Left ventricle myocardium superior (tissue), 1 donor: Measurements from ENCODE around the gene CREB3L2. TPM values are rescaled to one million over a fixed set of nuclear protein-coding genes. Genes with fewer than 3 reads are reported as not detected.
"Not testable (repeated sequence)": the region's sequence is repeated elsewhere in the genome, so short reads cannot be mapped to it uniquely, and the experiment has no call there.

Source experiments
- ATAC-seq: fragments of 200-7000 bp; cut with Tn5 transposase; one replicate; pipeline ENCODE4 v1.9.1; 2020; ENCODE audit warnings: mild to moderate bottlenecking, moderate library complexity
- DNase-seq: peaks from one replicate; pipeline ENCODE4 v3.0.0-alpha.2; 2020
- intact Hi-C: fragments of 100-400 bp; cut with micrococcal nuclease; formaldehyde crosslinking; loops from one replicate; pipeline ENCODE4 v1.11.0; 2022
- total RNA-seq: library from RNA; stranded (reverse); fragmentation: NEBNext Ultra II Directional; extraction: Animal tissue kit (Norgen Biotek cat#: 25700); gene quantifications from one replicate; pipeline ENCODE4 v1.2.1, GENCODE V29; 2021
- donor health status: DM: no; HTN: yes; CAD: no; lungs with severe emphysema.

The CREB3L2 gene
- total RNA-seq, 1 donor from 2014 or later = 22.3 TPM

GRCh38 chr7:137978464-137979237 is 23.2 kb downstream of the CREB3L2 start:
- peak; percentile 84 for ATAC-seq
- peak; percentile 61 for DNase-seq
- intact Hi-C loops = no loop called here

- no peak for DNase-seq
- no peak for ATAC-seq
- intact Hi-C loops = no loop called here
Measured at GRCh38 chr7:137977173-137977572, 24.7 kb downstream of the CREB3L2 start.

DNA sequence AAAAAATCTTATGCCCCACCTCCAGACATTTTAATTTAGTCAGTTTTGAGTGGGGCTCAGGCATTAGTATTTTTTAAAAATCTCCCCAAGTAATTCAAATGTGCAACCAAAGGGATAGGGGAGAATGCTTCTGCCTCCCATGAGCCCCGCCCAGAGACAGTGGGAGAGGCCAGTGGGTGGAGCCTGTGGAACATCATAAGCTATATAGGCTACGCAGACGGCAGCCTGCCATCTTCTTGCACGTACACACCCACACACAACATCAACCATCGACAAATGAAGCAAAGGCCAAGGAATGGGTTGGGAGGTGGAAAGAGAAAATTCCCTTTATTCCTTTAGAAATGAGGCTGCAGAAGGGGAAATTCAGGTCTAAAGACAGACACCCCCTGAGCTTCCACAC is 25.2 kb downstream of the CREB3L2 start:
- DNase-seq (no peak), ATAC-seq (no peak)
- intact Hi-C loops = no loop called here

DNA sequence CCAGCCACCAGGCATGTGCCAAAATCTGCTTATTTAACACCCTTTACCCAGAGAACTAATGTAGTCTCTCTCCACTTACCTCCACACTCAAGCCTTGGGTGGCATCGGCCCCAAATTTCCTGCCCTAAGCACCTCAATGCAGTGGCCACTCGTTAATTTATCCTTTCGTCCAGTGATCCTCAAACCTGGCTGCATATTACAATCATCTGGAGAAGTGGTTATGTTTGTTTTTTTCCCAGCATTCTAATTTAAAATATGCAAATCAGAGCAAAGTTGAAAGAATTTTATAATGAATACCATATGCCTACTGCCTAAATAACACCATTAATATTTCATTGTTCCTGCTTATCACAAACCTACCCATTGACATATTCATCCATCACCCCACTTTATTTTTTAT is 25.7 kb downstream of the CREB3L2 start:
- ATAC-seq (no peak), DNase-seq (no peak)
- intact Hi-C loops = no loop called here

GRCh38 chr7:137975768-137976167 is 26.1 kb downstream of the CREB3L2 start:
- peak; percentile 78 for ATAC-seq
- peak; percentile 48 for DNase-seq

DNA sequence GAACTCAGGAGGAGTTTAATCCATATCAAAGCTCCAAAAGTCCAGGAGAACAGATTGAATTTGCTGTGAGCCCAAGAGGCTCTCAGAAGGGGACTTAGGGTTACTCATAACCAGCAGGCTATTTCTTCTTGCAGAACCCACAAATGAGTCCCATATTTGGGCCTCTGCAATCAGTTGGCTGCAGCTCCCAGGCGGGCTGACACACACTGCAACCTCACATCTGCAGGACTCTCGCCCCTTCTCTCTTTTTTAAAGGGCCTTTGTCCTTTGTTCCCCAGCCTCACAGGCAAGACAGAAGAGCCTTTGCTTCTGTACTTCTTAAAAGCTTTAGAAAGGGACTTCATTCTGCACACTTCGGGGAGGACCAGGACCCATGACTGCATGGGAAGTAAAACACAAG is 26.7 kb downstream of the CREB3L2 start:
- intact Hi-C loops = no loop called here
- ATAC-seq (peak; percentile 72), DNase-seq (peak; percentile 69)

More at GRCh38 chr7:137975768-137976167, 26.1 kb downstream of the CREB3L2 start:
- intact Hi-C loops = no loop called here

DNA sequence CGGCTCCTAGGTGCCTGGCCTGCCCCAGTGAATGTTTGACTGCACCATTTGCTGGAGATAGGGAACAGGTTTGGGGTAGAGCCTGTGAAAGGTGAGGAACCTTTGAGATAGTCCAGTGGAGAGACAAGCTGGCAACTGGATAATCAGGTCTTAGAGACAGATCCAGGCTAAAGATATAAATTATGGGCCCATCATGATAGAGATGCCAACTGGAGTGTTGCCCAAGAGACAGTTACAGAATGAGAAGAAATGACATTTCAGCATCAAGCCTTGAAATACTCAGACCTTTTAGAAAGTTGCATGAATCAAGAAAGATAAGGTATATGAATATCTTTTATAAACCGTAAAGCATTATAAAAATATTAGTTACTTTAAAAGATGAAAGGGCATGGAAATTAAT is 27.1 kb downstream of the CREB3L2 start:
- ATAC-seq (no peak), DNase-seq (no peak)
- intact Hi-C loops = no loop called here

DNA sequence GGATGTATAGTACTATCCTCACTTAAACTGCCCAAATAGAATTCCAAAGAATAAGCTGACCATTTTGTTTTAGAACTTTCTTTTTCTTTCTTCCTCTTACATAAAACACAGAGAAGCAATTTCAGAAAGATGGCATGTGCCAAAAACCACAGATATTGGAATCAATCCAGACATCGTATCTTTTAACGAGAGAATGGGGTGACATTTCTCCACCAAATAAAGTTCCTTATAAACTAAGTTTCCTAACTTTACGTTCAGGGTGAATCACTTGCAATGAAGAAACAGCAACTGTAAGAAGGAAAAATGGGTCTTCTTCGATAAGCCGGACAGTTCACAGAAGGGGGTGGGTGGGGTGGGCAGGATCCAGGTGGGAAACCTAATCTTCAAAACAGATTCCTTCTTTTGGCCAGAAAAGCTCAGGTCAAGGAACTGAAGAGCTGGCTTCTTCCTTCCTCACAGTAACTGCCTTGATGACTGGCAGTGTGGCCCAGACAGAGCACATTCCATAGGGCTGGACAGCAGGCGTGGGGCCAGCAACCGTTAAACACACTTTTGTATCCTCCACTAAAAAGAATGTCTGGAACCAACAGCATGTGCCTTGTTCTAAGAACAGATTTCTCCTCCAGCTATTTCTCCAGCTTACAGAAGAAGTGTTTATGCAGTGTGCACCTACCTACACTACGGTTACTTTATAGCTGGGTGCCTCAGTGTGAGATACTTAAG is 31.5 kb downstream of the CREB3L2 start:
- intact Hi-C loops = no loop called here
- DNase-seq = peak; percentile 73
- ATAC-seq = peak; percentile 66

- DNase-seq (no peak), ATAC-seq (no peak)
- intact Hi-C loops = no loop called here
Measured at GRCh38 chr7:137969828-137970227, 32.1 kb downstream of the CREB3L2 start.

DNA sequence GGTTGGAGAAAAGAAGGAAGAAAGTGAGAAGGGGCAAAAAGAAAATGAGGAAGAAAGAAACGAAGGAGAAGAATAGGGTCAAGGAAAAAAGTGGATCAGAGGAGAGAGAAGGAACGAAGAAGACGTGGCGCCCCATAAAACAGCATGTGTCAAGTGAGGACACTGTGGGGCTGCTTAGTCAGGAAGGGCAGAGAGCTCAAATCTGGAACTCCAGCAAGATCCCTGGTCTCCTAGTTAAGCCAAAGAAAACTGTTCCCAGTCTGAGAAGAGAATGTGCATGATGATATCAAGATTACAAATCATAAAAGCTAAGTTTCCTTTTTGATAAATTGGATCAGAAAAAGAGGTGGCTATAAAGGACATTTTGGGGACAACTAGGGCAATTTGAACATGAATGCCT is 33.0 kb downstream of the CREB3L2 start:
- intact Hi-C loops = no loop called here
- no peak for DNase-seq
- ATAC-seq = peak; percentile 57

DNA sequence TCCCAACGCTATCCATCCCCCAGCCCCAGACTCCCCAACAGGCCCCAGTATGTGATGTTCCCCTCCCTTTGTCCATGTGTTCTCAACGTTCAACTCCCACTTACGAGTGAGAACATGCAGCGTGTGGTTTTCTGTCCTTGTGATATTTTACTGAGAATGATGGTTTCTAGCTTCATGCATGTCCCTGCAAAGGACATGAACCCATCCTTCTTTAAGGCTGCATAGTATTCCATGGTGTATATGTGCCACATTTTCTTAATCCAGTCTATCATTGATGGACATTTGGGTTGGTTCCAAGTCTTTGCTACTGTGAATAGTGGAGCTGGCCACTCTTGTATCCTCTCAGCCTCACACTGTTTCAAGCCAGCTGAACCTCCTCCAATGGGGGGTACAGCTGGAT is 33.5 kb downstream of the CREB3L2 start:
- DNase-seq, intact Hi-C loops, ATAC-seq: not testable (repeated sequence)

GRCh38 chr7:137967143-137968018 is 34.5 kb downstream of the CREB3L2 start:
- intact Hi-C loops = no loop called here
- DNase-seq (no peak), ATAC-seq (no peak)

DNA sequence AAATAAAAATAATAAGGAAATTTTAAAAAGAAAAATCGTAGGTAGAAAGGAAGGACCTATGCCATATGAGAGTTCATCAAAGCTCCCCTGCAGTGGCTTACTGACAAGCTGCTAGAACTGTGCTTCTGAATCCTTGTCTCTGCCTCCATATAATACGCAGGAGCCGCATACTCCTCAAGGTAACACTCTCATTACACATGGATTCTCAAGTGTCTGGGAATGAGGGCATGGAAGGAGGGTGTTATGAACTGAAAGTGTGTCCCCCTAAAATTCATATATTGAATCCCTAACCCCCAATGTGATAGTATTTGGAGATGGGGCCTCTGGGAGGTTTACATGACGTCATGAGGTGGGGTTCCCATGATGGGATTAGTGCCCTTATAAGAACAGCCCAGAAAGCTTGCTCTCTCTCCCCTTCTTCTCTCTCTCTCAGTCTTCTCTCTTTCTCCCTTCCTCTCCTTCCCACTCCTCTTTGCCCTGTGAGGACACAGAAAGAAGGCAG is 35.2 kb downstream of the CREB3L2 start:
- DNase-seq = no peak
- intact Hi-C loops = no loop called here
- ATAC-seq = no peak

DNA sequence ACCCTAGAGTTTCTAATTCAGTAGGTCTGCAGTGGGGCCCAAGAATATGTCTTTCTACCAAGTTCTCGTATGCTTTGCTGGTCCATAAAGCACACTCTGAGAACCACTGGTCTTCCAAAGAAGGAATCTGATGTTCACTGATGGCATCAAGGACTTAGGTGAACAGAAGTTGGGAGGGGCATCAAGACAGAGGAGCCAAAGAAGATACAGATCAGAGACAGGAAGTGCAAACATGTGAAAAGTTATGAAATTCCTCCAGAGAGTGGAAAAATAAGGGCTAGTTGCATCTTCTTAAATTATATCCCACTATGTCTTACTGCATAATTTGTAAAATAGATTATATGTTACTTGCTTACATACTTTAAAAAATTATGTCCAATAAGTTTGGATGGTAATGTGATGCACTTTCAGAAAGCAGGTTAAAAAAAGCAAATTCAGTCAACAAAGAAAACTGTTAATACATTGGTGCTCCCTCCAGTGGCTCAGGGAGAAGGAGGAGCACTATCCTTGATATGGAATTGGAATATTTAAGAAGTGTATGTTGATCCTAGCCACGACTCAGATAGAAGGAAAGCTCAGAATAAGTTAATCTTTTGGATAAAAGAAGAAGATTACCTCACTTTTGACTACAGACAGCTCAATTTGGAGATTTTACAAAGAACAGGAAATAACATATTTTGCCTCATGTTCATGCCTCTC is 35.8 kb downstream of the CREB3L2 start:
- intact Hi-C loops = no loop called here
- ATAC-seq (no peak), DNase-seq (no peak)

GRCh38 chr7:137964824-137965545 is 36.9 kb downstream of the CREB3L2 start:
- ATAC-seq (no peak), DNase-seq (no peak)
- intact Hi-C loops = no loop called here

GRCh38 chr7:137962875-137963507 is 38.9 kb downstream of the CREB3L2 start:
- ATAC-seq = no peak
- no peak for DNase-seq
- intact Hi-C loops = no loop called here

- ATAC-seq (no peak), DNase-seq (no peak)
- intact Hi-C loops = no loop called here
Measured at GRCh38 chr7:137962491-137962874, 39.4 kb downstream of the CREB3L2 start.
